Measurements from ENCODE around the gene C11orf71. TPM values are rescaled to one million over a fixed set of nuclear protein-coding genes. Genes with fewer than 3 reads are reported as not detected.

Gene C11orf71
- total RNA-seq, 1 experiment from 2014 or later: 5.6 TPM

DNA sequence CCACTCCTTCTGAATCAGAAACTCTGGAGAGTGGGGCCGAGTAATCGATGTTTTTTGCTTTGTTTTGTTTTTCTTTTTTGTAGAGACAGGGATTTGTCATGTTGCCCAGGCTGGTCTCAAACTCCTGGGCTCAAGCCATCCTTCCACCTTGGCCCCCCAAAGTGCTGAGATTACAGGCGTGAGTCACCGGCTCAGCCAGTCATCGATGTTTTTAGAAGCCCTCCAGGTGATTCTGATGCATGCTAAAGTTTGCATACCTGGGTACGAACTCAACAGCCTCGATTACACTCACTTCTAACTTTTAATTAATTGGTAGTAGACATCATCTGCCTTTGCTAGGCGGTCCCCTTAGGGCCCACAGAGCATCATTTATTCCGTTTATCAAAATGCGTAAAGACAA lies 50.3 kb downstream of the C11orf71 start:
- H3K4me3 Mint-ChIP-seq (ENCODE audit: unreplicated experiment): no peak overlapping the region
- no TSS peak for BruUV-seq (replicated peaks)
- ChIA-PET POLR2A (interaction anchor here (1.6 kb wide), 1 partner anchor 9 kb away, joined by 3 read pairs; no protein-coding TSS in a partner anchor), CTCF (interaction anchor here (0.6 to 1.3 kb wide), 3 partner anchors 41 to 414 kb away, joined by 3 read pairs; no protein-coding TSS in a partner anchor)
- no peak overlapping the region for H3K27ac Mint-ChIP-seq (ENCODE audit: low read depth, unreplicated experiment)
- H3K27me3 Mint-ChIP-seq (ENCODE audit: insufficient read depth, unreplicated experiment): no peaks in the 10 kb centered on the region
- H3K36me3 Mint-ChIP-seq (ENCODE audit: insufficient read depth, unreplicated experiment): no peaks in the 10 kb centered on the region
- intact Hi-C loops (cut with micrococcal nuclease): no loop called here
- peaks cover 13% of the 10 kb centered on the region for H3K4me1 Mint-ChIP-seq (ENCODE audit: insufficient read depth, unreplicated experiment)
- no peak for DNase-seq (ENCODE audit: unreplicated experiment)
- TF ChIP-seq CTCF (IDR thresholded peaks at IDR 0.05; ENCODE audit: unreplicated experiment): no peak
- no peaks in the 10 kb centered on the region for H3K9me3 Mint-ChIP-seq (ENCODE audit: unreplicated experiment)

Other genes with a start within 250 kb of the C11orf71 start
- gene NNMT, start 104.1 kb downstream of the C11orf71 start, total RNA-seq (2022): 429 and 638 TPM in 2 replicates
- 42.7 and 46.4 TPM in 2 replicates for gene RBM7, start 155 bp upstream of the C11orf71 start, total RNA-seq (2022)
- 125 and 126 TPM in 2 replicates for gene REXO2, start 39.0 kb upstream of the C11orf71 start, total RNA-seq (2022)
- not detected in 2 replicates for gene NXPE1, start 159.4 kb upstream of the C11orf71 start, total RNA-seq (2022)
- not detected in 2 replicates for gene NXPE4, start 195.3 kb upstream of the C11orf71 start, total RNA-seq (2022)

Measured in MCF 10A (cell line).